Measurements from ENCODE around the gene FGA.

GRCh38 chr4:154566639-154567204 is 23.8 kb downstream of the FGA start:
- TF ChIP-seq, protein P1, sequence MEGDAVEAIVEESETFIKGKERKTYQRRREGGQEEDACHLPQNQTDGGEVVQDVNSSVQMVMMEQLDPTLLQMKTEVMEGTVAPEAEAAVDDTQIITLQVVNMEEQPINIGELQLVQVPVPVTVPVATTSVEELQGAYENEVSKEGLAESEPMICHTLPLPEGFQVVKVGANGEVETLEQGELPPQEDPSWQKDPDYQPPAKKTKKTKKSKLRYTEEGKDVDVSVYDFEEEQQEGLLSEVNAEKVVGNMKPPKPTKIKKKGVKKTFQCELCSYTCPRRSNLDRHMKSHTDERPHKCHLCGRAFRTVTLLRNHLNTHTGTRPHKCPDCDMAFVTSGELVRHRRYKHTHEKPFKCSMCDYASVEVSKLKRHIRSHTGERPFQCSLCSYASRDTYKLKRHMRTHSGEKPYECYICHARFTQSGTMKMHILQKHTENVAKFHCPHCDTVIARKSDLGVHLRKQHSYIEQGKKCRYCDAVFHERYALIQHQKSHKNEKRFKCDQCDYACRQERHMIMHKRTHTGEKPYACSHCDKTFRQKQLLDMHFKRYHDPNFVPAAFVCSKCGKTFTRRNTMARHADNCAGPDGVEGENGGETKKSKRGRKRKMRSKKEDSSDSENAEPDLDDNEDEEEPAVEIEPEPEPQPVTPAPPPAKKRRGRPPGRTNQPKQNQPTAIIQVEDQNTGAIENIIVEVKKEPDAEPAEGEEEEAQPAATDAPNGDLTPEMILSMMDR (IDR thresholded peaks at IDR 0.05), result no peak
- TF ChIP-seq RNF2 (IDR thresholded peaks at IDR 0.05; ENCODE audit: borderline replicate concordance, low read depth), result no peak
- TF ChIP-seq NFE2L2 (conservative IDR thresholded peaks at IDR 0.05; ENCODE audit: low read length), result no peak
- TF ChIP-seq CHD4 (IDR thresholded peaks at IDR 0.05; ENCODE audit: borderline replicate concordance), result no peak
- TF ChIP-seq HEYL (CRISPR knock-in tag; IDR thresholded peaks at IDR 0.05), result no peak
- TF ChIP-seq EP300 (IDR thresholded peaks at IDR 0.05), result no peak
- TF ChIP-seq SMC3 (IDR thresholded peaks at IDR 0.05), result no peak
- TF ChIP-seq RARB (CRISPR knock-in tag; IDR thresholded peaks at IDR 0.05), result no peak
- no peak for TF ChIP-seq ESRRA (IDR thresholded peaks at IDR 0.05; ENCODE audit: borderline replicate concordance, low read length)
- no peak for TF ChIP-seq POLR2A (IDR thresholded peaks at IDR 0.05; ENCODE audit: low read length)
- TF ChIP-seq RCOR1 (IDR thresholded peaks at IDR 0.05; ENCODE audit: low read depth, low read length), result no peak
